ENCODE measurements around the gene GRM3.

Gene GRM3

GRCh38 chr7:86823769-86824168 is 180.1 kb downstream of the GRM3 start:
- no peak for DNase-seq (ENCODE audit: low read depth)
- H3K4me3 ChIP-seq (ENCODE audit: low read depth, low read length), result no peak overlapping the region
- TF ChIP-seq CTCF (IDR thresholded peaks at IDR 0.05; ENCODE audit: low read depth, low read length), result no peak
- no peak for TF ChIP-seq MYC (IDR thresholded peaks at IDR 0.05; ENCODE audit: low read depth, low read length)
- TF ChIP-seq MAX (IDR thresholded peaks at IDR 0.05; ENCODE audit: low read depth, low read length), result no peak
- TF ChIP-seq POLR2A (IDR thresholded peaks at IDR 0.05; ENCODE audit: extremely low read depth, insufficient read length), result no peak

DNA sequence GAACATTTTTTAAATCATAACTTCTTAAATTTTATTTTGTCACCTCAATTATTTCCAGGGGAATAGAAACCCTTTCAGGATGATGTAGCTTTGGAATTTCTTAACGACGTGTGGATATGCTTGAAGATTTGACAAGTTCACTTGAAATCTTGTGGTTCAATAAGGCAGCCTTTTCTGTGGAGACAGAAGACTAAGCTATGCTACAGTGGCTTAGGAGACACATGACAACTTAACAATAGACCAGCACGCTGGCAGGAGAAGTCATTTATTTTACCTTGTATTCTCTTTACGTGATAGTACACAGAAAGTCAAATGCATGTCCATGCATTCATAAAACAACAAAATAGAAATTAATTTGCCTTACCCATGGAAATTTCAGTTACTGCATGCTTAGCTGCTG is 181.6 kb downstream of the GRM3 start:
- no peak for DNase-seq (ENCODE audit: low read depth)
- H3K4me3 ChIP-seq (ENCODE audit: low read depth, low read length), result no peak overlapping the region
- TF ChIP-seq MYC (IDR thresholded peaks at IDR 0.05; ENCODE audit: low read depth, low read length), result no peak
- no peak for TF ChIP-seq MAX (IDR thresholded peaks at IDR 0.05; ENCODE audit: low read depth, low read length)
- no peak for TF ChIP-seq CTCF (IDR thresholded peaks at IDR 0.05; ENCODE audit: low read depth, low read length)
- TF ChIP-seq POLR2A (IDR thresholded peaks at IDR 0.05; ENCODE audit: extremely low read depth, insufficient read length), result no peak

- no peak for DNase-seq (ENCODE audit: low read depth)
- no peak overlapping the region for H3K4me3 ChIP-seq (ENCODE audit: low read depth, low read length)
- no peak for TF ChIP-seq MYC (IDR thresholded peaks at IDR 0.05; ENCODE audit: low read depth, low read length)
- TF ChIP-seq MAX (IDR thresholded peaks at IDR 0.05; ENCODE audit: low read depth, low read length), result no peak
- TF ChIP-seq CTCF (IDR thresholded peaks at IDR 0.05; ENCODE audit: low read depth, low read length), result no peak
- TF ChIP-seq POLR2A (IDR thresholded peaks at IDR 0.05; ENCODE audit: extremely low read depth, insufficient read length), result no peak
Measured at GRCh38 chr7:86826948-86827347, 183.2 kb downstream of the GRM3 start.

- TF ChIP-seq POLR2A (IDR thresholded peaks at IDR 0.05; ENCODE audit: extremely low read depth, insufficient read length) (no peak), CTCF (IDR thresholded peaks at IDR 0.05; ENCODE audit: low read depth, low read length) (no peak), MYC (IDR thresholded peaks at IDR 0.05; ENCODE audit: low read depth, low read length) (no peak), MAX (IDR thresholded peaks at IDR 0.05; ENCODE audit: low read depth, low read length) (no peak)
- no peak overlapping the region for H3K4me3 ChIP-seq (ENCODE audit: low read depth, low read length)
- DNase-seq (ENCODE audit: low read depth), result no peak
Measured at GRCh38 chr7:86833360-86833759, 189.7 kb downstream of the GRM3 start.

DNA sequence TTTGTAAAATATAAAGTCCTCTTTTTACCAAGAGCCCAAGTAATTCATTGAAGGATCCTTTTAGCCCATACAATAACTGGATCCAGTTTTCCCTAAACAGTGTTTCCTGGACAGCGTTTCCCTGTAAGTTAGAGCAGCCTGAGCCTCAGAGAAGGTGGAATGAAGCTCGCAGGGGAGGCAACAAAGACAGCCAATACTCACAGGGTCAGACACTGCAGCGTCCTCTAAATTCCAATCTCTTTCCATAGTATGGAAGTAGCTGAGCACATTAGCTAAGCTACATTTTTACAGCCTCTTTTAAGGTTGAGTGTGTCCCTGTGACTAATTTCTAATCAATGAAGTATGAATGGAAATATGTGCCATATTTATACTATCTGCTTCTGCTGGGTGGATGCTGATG is 193.5 kb downstream of the GRM3 start:
- no peak for DNase-seq (ENCODE audit: low read depth)
- H3K4me3 ChIP-seq (ENCODE audit: low read depth, low read length), result no peak overlapping the region
- TF ChIP-seq POLR2A (IDR thresholded peaks at IDR 0.05; ENCODE audit: extremely low read depth, insufficient read length) (no peak), MAX (IDR thresholded peaks at IDR 0.05; ENCODE audit: low read depth, low read length) (no peak), CTCF (IDR thresholded peaks at IDR 0.05; ENCODE audit: low read depth, low read length) (no peak), MYC (IDR thresholded peaks at IDR 0.05; ENCODE audit: low read depth, low read length) (no peak)

- no peak for DNase-seq (ENCODE audit: low read depth)
- TF ChIP-seq POLR2A (IDR thresholded peaks at IDR 0.05; ENCODE audit: extremely low read depth, insufficient read length), result no peak
- no peak overlapping the region for H3K4me3 ChIP-seq (ENCODE audit: low read depth, low read length)
Measured at GRCh38 chr7:86844608-86845007, 200.9 kb downstream of the GRM3 start.
